Tibial nerve (tissue), 4 donors: ENCODE data around the gene MOSMO. TPM values are rescaled to one million over a fixed set of nuclear protein-coding genes. Genes with fewer than 3 reads are reported as not detected.

Source experiments
- DNase-seq, 2 donors: peaks; one replicate each; pipeline ENCODE4 v3.0.0-alpha.2; 2019; ENCODE audit warnings: low spot score in 2 of 2
- H3K27ac ChIP-seq, 4 donors: fragments of 200-600 bp; sonication (generic) in 3 of 4; one replicate each; pipeline ENCODE4 v1.5.1; 2017 to 2019; ENCODE audit warnings: mild to moderate bottlenecking in 1 of 4
- H3K27me3 ChIP-seq, 2 donors: fragments of 200-600 bp; sonication (generic) in 1 of 2; one replicate each; pipeline versions ENCODE4 v1.5.1 to v1.6.0; 2017 to 2019
- H3K36me3 ChIP-seq, 3 donors: fragments of 200-600 bp; sonication (generic); one replicate each; pipeline ENCODE4 v1.5.1; 2018 to 2019
- H3K4me1 ChIP-seq, 4 donors: fragments of 200-600 bp; sonication (generic) in 3 of 4; one replicate each; pipeline ENCODE4 v1.5.1; 2017 to 2019
- H3K4me3 ChIP-seq, 4 donors: fragments of 200-600 bp; sonication (generic) in 3 of 4; one replicate each; pipeline ENCODE4 v1.5.1; 2017 to 2019; ENCODE audit warnings: mild to moderate bottlenecking in 1 of 4, moderate library complexity in 1 of 4
- H3K9me3 ChIP-seq, 4 donors: fragments of 200-600 bp; sonication (generic) in 3 of 4; one replicate each; pipeline ENCODE4 v1.5.1; 2017 to 2019
- EP300 ChIP-seq, 2 donors: sonication (generic); formaldehyde crosslinking; IDR thresholded peaks; one replicate each; pipeline ENCODE4 v1.6.1; 2017; ENCODE audit warnings: antibody characterized with exemption in 2 of 2, mild to moderate bottlenecking in 1 of 2
- POLR2A ChIP-seq, 2 donors: fragments of 450-650 bp; IDR thresholded peaks; one replicate each; pipeline ENCODE4 v1.6.1; 2017; ENCODE audit warnings: antibody characterized with exemption in 2 of 2, mild to moderate bottlenecking in 2 of 2, moderate library complexity in 2 of 2
- WGBS, 2 donors: methylation state at CpG; one replicate each; pipeline ENCODE4 v1.1.5; 2018; 5-methylcytosine and 5-hydroxymethylcytosine counted together
- total RNA-seq, 4 donors: library from RNA; depleted of rRNA; stranded (reverse); fragments of >200 nt; gene quantifications; one replicate each; pipeline ENCODE4 v1.1.0, GENCODE V29; 2016
- TF ChIP-seq, protein P1 (sequence below), 5 experiments: fragments of 200-600 bp in 3 of 5; fragments of 450-650 bp in 2 of 5; sonication (generic) in 3 of 5; IDR thresholded peaks; one replicate each; pipeline ENCODE4 v1.5.1; 2016 to 2019; ENCODE audit warnings: antibody characterized with exemption in 5 of 5, mild to moderate bottlenecking in 3 of 5, moderate library complexity in 2 of 5

MOSMO gene
- total RNA-seq, 4 donors from 2014 or later = 19.3 to 33.6 (median 26.0) TPM

DNA sequence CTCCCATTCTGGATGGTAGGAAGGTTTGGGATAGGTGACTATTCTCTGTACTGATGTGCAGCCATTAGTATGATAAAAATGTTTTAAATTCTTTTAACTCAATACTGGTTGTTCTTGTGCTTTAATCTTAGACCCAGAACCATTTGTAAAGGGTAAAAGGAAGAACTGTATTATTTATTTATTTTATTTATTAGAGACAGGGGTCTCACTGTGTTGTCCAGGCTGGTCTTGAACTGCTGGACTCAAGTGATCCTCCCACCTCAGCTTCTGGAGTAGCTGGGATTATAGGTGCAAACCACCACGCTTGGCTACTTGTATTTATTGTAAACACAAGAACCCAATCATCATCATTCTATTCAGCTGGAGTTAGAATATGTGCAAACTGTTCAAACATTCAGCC is 2.2 kb upstream of the MOSMO start:
- no peak for TF ChIP-seq EP300 (IDR thresholded peaks at IDR 0.05)
- no peak for TF ChIP-seq POLR2A (IDR thresholded peaks at IDR 0.05)
- TF ChIP-seq, protein P1, sequence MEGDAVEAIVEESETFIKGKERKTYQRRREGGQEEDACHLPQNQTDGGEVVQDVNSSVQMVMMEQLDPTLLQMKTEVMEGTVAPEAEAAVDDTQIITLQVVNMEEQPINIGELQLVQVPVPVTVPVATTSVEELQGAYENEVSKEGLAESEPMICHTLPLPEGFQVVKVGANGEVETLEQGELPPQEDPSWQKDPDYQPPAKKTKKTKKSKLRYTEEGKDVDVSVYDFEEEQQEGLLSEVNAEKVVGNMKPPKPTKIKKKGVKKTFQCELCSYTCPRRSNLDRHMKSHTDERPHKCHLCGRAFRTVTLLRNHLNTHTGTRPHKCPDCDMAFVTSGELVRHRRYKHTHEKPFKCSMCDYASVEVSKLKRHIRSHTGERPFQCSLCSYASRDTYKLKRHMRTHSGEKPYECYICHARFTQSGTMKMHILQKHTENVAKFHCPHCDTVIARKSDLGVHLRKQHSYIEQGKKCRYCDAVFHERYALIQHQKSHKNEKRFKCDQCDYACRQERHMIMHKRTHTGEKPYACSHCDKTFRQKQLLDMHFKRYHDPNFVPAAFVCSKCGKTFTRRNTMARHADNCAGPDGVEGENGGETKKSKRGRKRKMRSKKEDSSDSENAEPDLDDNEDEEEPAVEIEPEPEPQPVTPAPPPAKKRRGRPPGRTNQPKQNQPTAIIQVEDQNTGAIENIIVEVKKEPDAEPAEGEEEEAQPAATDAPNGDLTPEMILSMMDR (IDR thresholded peaks at IDR 0.05) = no peak
- no peaks in the 10 kb centered on the region for H3K27me3 ChIP-seq

DNA sequence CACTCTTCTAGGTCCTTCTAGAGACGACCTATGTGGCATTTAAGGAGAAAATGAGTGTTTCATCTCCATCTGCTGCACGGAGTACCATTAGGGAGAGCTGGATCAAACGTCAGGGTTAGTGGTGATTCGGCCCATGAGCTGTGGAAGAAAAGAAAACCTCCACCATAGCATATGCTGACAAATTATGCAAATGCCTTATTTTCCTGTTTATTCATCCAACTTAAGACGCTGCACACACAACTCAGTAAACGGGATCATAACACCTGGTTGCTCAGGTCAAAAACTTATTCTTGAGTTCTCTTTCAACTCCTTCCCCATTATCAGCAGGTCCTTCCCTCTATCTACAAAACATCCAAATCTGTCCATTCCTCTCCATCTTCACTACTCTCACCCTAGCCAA is 1.3 kb upstream of the MOSMO start:
- Histone ChIP-seq H3K9me3 (no peaks in the 10 kb centered on the region), H3K27me3 (no peaks in the 10 kb centered on the region), H3K4me1 (peaks cover 0 to 35% (median 13%) of the 10 kb centered on the region in 4 donors), H3K27ac (no peak overlapping the region), H3K4me3 (no peak overlapping the region), H3K36me3 (no peaks in the 10 kb centered on the region)
- TF ChIP-seq EP300 (IDR thresholded peaks at IDR 0.05) (no peak), POLR2A (IDR thresholded peaks at IDR 0.05) (no peak)
- TF ChIP-seq, protein P1 (IDR thresholded peaks at IDR 0.05) = no peak
- DNase-seq = no peak
- WGBS, 2 donors = 65 to 74% methylated on average over 6 of the region's 6 CpGs

More for the DNA sequence above, 2.2 kb upstream of the MOSMO start:
- WGBS, 2 donors = 77 to 83% methylated on average over 1 of the region's 1 CpG
- Histone ChIP-seq H3K27ac (no peak overlapping the region), H3K9me3 (no peaks in the 10 kb centered on the region), H3K4me3 (no peak overlapping the region), H3K36me3 (no peaks in the 10 kb centered on the region), H3K4me1 (peaks cover 0 to 39% (median 15%) of the 10 kb centered on the region in 4 donors)
- no peak for DNase-seq

DNA sequence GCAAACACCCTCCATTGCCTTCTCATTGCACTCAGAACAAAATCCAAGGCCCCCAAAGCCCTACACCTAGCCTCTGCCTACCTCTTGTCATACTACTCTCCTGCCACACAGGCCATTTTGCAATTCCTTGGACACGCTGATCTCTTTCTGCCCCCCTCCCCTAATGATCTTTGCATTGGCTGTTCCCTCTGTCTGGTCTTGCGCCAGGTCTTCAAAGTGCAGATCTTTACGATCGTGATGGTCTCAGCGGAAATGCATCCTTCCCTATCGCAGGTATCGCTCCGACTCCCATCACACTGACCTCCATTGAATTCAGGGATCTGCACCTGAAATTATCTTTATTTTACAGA is 777 bp upstream of the MOSMO start:
- Histone ChIP-seq H3K27me3 (no peaks in the 10 kb centered on the region), H3K4me3 (peak overlapping the region; percentile 77 to 97 (median 88)), H3K9me3 (no peaks in the 10 kb centered on the region), H3K36me3 (no peaks in the 10 kb centered on the region), H3K27ac (peak overlapping the region in 3 of 4 donors; percentile 85 to 87 (median 87)), H3K4me1 (peaks cover 0 to 34% (median 13%) of the 10 kb centered on the region in 4 donors)
- no peak for TF ChIP-seq EP300 (IDR thresholded peaks at IDR 0.05)
- TF ChIP-seq POLR2A (IDR thresholded peaks at IDR 0.05) = no peak
- TF ChIP-seq, protein P1 (IDR thresholded peaks at IDR 0.05) = no peak
- no peak for DNase-seq
- WGBS, 2 donors = 9 to 12% methylated on average over 8 of the region's 8 CpGs

DNA sequence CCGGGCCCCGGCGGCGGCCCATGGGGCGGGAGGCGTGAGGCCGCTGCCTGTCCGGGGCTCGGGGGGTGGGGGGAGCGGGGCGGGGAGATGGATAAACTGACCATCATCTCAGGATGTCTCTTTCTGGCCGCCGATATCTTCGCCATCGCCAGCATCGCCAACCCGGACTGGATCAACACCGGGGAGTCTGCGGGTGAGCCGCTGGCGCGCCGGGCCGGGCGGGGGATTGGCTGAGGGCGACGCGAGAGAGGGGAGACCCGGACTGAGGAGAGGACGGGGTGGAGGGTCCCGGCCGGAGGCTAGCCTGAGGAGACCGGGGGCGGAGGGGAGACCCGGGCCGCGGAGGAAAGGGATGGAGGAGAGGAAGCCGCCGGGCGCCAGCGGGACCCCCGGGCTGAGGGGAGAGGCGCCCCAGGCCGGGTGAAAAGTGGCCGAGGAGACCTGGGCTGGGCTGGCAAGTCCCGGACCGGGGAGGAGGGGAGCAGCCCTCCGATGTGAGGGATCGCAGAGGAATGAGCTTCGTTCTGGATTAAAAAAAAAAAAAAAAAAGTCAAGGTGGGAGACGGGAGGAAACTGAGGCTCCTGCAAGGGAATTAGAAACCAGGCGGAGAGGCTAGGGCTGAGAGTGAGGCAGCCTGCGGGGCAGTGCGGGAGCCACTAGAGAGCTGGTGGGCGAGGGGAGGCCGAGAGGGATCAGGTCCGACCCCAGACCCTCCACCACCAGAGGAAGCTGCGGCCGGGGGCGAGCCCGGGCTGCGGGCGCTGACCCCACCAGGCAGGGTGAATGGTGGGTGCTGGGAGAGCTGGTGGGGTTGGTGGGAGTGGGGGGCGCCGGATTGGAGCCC is 526 bp downstream of the MOSMO start:
- no peaks in the 10 kb centered on the region for H3K27me3 ChIP-seq
- DNase-seq = no peak
- 0 to 1% methylated on average over 54 to 62 of the region's 65 CpGs for WGBS, 2 donors
- H3K4me3 ChIP-seq = peak overlapping the region; percentile 77 to 95 (median 88)
- TF ChIP-seq, protein P1 (IDR thresholded peaks at IDR 0.05) = no peak
- TF ChIP-seq POLR2A (IDR thresholded peaks at IDR 0.05) = no peak
- TF ChIP-seq EP300 (IDR thresholded peaks at IDR 0.05) = no peak
- H3K4me1 ChIP-seq = peaks cover 0 to 37% (median 13%) of the 10 kb centered on the region in 4 donors
- H3K9me3 ChIP-seq = no peaks in the 10 kb centered on the region
- peak overlapping the region; percentile 3 to 85 (median 72) for H3K27ac ChIP-seq
- H3K36me3 ChIP-seq = no peaks in the 10 kb centered on the region

DNA sequence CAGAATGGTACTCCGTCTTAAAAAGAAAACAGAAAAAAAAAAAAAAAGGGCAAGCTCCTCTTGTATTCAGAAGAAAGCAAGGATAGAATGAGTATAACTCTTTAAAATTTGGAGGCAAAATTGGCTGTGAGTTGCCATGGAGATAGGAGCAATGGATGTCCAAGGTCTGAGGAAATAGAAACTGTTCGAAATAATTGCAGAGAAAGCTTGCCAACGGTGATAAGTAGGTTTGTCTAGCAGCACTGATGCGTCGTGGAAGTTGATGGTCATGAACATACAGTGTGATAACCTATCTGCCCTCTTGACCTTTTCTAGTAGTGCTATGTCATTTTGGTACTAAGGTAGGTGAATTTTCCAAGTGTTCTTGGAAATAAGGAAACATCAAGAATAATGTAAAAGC is 3.0 kb downstream of the MOSMO start:
- no peaks in the 10 kb centered on the region for H3K9me3 ChIP-seq
- no peak for DNase-seq
- TF ChIP-seq POLR2A (IDR thresholded peaks at IDR 0.05) = no peak
- TF ChIP-seq EP300 (IDR thresholded peaks at IDR 0.05) = no peak
- TF ChIP-seq, protein P1 (IDR thresholded peaks at IDR 0.05) = no peak
- H3K36me3 ChIP-seq = no peaks in the 10 kb centered on the region
- H3K4me1 ChIP-seq = peaks cover 0 to 41% (median 13%) of the 10 kb centered on the region in 4 donors
- no peak overlapping the region for H3K27ac ChIP-seq
- no peaks in the 10 kb centered on the region for H3K27me3 ChIP-seq
- 84 to 89% methylated on average over 5 of the region's 5 CpGs for WGBS, 2 donors
- H3K4me3 ChIP-seq = no peak overlapping the region
